Muscle layer of duodenum (tissue), 2 donors: Measurements from ENCODE around the gene PTPRR.

Source experiments
- H3K27ac ChIP-seq: one replicate; pipeline ENCODE4 v1.7.0; 2013; ENCODE audit warnings: mild to moderate bottlenecking, low read length
- H3K27me3 ChIP-seq: one replicate; pipeline ENCODE4 v1.7.0; 2013; ENCODE audit warnings: low read depth, mild to moderate bottlenecking, control low read depth, low read length
- H3K36me3 ChIP-seq, 2 donors: one replicate each; pipeline ENCODE4 v1.7.0; 2013; ENCODE audit warnings: low read length in 2 of 2, control low read depth in 1 of 2, mild to moderate bottlenecking in 1 of 2; ENCODE audit not compliant: insufficient read depth in 2 of 2, control insufficient read depth in 1 of 2
- H3K4me1 ChIP-seq, 2 donors: one replicate each; pipeline ENCODE4 v1.7.0; 2013; ENCODE audit warnings: low read length in 2 of 2, mild to moderate bottlenecking in 2 of 2, control low read depth in 1 of 2, moderate library complexity in 1 of 2; ENCODE audit not compliant: insufficient read depth in 2 of 2, control insufficient read depth in 1 of 2
- H3K4me3 ChIP-seq, 2 donors: one replicate each; pipeline ENCODE4 v1.7.0; 2013; ENCODE audit warnings: low read length in 2 of 2, low read depth in 1 of 2, mild to moderate bottlenecking in 1 of 2
- H3K9me3 ChIP-seq, 2 donors: one replicate each; pipeline ENCODE4 v1.7.0; 2013; ENCODE audit warnings: low read length in 2 of 2, control low read depth in 1 of 2, mild to moderate bottlenecking in 1 of 2; ENCODE audit not compliant: control insufficient read depth in 1 of 2
- donor health status: healthy.

Gene PTPRR

DNA sequence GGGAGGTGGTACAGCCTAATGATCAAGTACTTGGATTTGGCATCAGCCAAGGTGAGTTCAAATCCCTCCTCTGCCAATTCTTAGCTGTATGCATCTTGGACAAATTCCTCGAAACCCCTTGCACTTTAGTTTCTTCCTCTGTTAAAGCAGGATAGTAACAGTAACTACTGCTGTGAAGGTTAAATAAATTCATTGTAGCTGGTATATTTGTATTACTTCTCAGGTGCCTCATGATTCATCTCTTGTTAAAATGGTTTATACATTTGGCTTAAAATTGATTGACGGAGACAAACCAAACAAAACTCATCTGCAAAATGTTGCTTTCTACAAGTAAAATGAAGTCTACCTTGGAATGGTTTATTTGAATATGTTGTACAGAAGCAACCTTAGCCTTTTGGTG is 281.0 kb downstream of the PTPRR start:
- Histone ChIP-seq H3K27ac (no peak overlapping the region), H3K27me3 (no peaks in the 10 kb centered on the region), H3K4me3 (no peak overlapping the region), H3K36me3 (no peaks in the 10 kb centered on the region), H3K4me1 (no peaks in the 10 kb centered on the region), H3K9me3 (no peaks in the 10 kb centered on the region)

GRCh38 chr12:70638639-70639360 is 281.7 kb downstream of the PTPRR start:
- H3K27me3 ChIP-seq: no peaks in the 10 kb centered on the region
- no peak overlapping the region for H3K27ac ChIP-seq
- H3K4me3 ChIP-seq: no peak overlapping the region
- no peaks in the 10 kb centered on the region for H3K9me3 ChIP-seq
- no peaks in the 10 kb centered on the region for H3K4me1 ChIP-seq
- H3K36me3 ChIP-seq: no peaks in the 10 kb centered on the region

GRCh38 chr12:70637303-70638085 is 283.0 kb downstream of the PTPRR start, which contains the start of gene PTPRB:
PTPRB (minus strand) TSS chr12:70637429; CDS start chr12:70637395, 34 bp downstream.
- H3K9me3 ChIP-seq: no peaks in the 10 kb centered on the region
- peak within 1 kb of the TSS; percentile 39 for H3K27ac ChIP-seq
- H3K27me3 ChIP-seq: no peaks in the 10 kb centered on the region
- H3K4me1 ChIP-seq: no peaks in the 10 kb centered on the region
- no peaks in the 10 kb centered on the region for H3K36me3 ChIP-seq
- H3K4me3 ChIP-seq: no peak within 1 kb of the TSS

GRCh38 chr12:70635755-70636154 is 284.8 kb downstream of the PTPRR start:
- H3K27ac ChIP-seq: no peak overlapping the region

GRCh38 chr12:70628701-70629480 is 291.6 kb downstream of the PTPRR start:
- Histone ChIP-seq H3K4me1 (no peaks in the 10 kb centered on the region), H3K27ac (no peak overlapping the region), H3K9me3 (no peaks in the 10 kb centered on the region), H3K27me3 (no peaks in the 10 kb centered on the region), H3K36me3 (no peaks in the 10 kb centered on the region), H3K4me3 (no peak overlapping the region)

More at GRCh38 chr12:70635755-70636154, 284.8 kb downstream of the PTPRR start:
- H3K4me1 ChIP-seq: no peaks in the 10 kb centered on the region
- H3K36me3 ChIP-seq: no peaks in the 10 kb centered on the region
- peak overlapping the region in 1 of 2 donors; percentile 14 for H3K4me3 ChIP-seq
- H3K27me3 ChIP-seq: no peaks in the 10 kb centered on the region
- H3K9me3 ChIP-seq: no peaks in the 10 kb centered on the region

GRCh38 chr12:70627677-70628076 is 292.9 kb downstream of the PTPRR start:
- H3K27me3 ChIP-seq: no peaks in the 10 kb centered on the region
- H3K36me3 ChIP-seq: no peaks in the 10 kb centered on the region
- no peak overlapping the region for H3K27ac ChIP-seq
- H3K4me1 ChIP-seq: no peaks in the 10 kb centered on the region
- H3K4me3 ChIP-seq: no peak overlapping the region
- no peaks in the 10 kb centered on the region for H3K9me3 ChIP-seq

GRCh38 chr12:70626180-70626579 is 294.4 kb downstream of the PTPRR start:
- Histone ChIP-seq H3K27ac (no peak overlapping the region), H3K9me3 (no peaks in the 10 kb centered on the region), H3K4me1 (no peaks in the 10 kb centered on the region), H3K36me3 (no peaks in the 10 kb centered on the region), H3K4me3 (no peak overlapping the region), H3K27me3 (no peaks in the 10 kb centered on the region)

DNA sequence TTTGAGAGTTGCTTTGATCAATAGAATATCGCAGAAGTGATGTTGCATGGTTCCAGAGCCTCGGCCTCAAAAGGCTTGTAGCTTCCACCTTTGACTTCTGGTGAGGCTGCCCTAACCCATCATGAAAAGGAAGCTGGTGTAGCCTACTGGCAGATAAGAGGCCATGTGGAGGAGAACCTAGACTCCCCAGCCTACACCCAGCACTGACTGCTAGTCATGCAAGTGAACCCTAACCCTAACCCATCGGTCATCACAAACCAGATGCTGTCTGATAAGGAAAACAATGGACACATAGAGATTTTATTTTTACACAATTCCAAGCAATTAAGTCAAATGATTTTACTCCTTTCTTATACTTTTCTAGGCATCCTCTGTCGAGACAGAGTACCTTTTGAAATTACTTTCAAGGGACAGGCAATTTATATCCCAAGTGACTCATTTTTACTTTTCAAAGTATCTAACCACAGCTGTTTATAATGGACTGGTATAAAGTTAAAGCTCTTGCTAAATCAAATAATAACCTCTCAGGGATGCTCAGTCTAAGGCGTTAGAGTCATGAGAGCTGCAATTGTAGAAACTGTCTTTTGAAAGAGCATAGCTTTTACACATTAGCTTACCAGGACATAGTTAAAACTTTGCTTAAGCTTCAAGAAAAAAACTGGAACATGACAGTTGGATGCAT is 300.9 kb downstream of the PTPRR start:
- Histone ChIP-seq H3K27ac (no peak overlapping the region), H3K27me3 (no peaks in the 10 kb centered on the region), H3K4me1 (no peaks in the 10 kb centered on the region), H3K36me3 (no peaks in the 10 kb centered on the region), H3K9me3 (no peaks in the 10 kb centered on the region), H3K4me3 (no peak overlapping the region)

DNA sequence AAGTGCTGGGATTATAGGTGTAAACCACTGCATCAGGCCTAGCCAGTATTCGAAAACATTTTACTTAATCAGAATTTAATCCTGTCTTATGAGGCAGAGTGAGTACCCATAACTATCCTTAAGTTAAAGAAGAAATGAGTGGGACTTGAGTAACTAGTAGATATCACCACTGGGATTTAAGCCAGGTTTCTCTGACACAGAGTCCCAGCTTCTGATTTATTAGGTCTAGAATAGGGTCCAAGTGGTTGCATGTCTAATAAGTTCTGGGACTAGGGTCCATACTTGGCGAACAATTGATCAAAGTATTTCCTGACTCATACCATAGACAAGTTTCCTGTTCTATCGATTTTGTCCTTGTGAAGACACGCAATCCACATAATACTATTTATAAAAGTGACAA is 302.2 kb downstream of the PTPRR start:
- H3K9me3 ChIP-seq: no peaks in the 10 kb centered on the region
- H3K36me3 ChIP-seq: no peaks in the 10 kb centered on the region
- no peak overlapping the region for H3K27ac ChIP-seq
- H3K4me1 ChIP-seq: no peaks in the 10 kb centered on the region
- no peak overlapping the region for H3K4me3 ChIP-seq
- no peaks in the 10 kb centered on the region for H3K27me3 ChIP-seq

DNA sequence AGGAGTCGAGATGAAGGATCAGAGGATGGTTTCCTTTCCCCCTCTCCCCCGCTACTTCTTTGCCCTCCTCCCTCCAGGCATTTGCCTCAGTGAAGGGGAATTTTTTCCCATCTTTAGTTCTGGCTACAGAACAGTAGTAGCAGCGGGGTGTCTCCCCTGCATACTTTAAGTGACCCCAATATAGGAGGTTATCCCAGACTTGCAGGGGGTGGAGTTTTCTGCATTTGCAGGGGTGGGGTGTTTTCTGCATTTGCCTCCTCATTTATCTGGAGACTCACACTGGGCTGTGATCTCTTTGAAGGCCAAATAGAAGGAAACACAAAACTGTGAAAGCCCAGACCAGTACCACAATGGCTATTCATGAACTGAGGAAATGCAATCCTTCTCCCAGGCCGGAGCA is 303.1 kb downstream of the PTPRR start:
- no peaks in the 10 kb centered on the region for H3K36me3 ChIP-seq
- no peak overlapping the region for H3K27ac ChIP-seq
- no peaks in the 10 kb centered on the region for H3K4me1 ChIP-seq

More for the DNA sequence above, 303.1 kb downstream of the PTPRR start:
- Histone ChIP-seq H3K4me3 (no peak overlapping the region), H3K9me3 (no peaks in the 10 kb centered on the region), H3K27me3 (no peaks in the 10 kb centered on the region)
